DND-41 (cell line): ENCODE measurements around the gene NPAS1.
"Not testable (repeated sequence)": the region's sequence is repeated elsewhere in the genome, so short reads cannot be mapped to it uniquely, and the experiment has no call there.

Experiments used
- CTCF ChIP-seq: IDR thresholded peaks from 2 replicates; pipeline ENCODE4 v1.5.1; 2012; ENCODE audit warnings: borderline replicate concordance, low read length, moderate library complexity, mild to moderate bottlenecking; ENCODE audit not compliant: poor library complexity, severe bottlenecking; ENCODE audit errors: extremely low read depth
- EZH2 ChIP-seq: IDR thresholded peaks from 3 replicates; pipeline ENCODE4 v1.6.1; 2012; ENCODE audit warnings: borderline replicate concordance, low read depth, mild to moderate bottlenecking, moderate library complexity, low read length, inconsistent platforms; ENCODE audit not compliant: severe bottlenecking

- TF ChIP-seq CTCF, EZH2: not testable (repeated sequence)
These were observed 30.9 kb downstream of the NPAS1 start for GRCh38 chr19:47050562-47050961.
